Measurements from ENCODE around the gene YARS1. TPM values are rescaled to one million over a fixed set of nuclear protein-coding genes. Genes with fewer than 3 reads are reported as not detected.

Gene YARS1
- total RNA-seq, 1 experiment from 2014 or later: 194 TPM

GRCh38 chr1:32769524-32770220 lies 47.5 kb downstream of the YARS1 start:
- peaks cover 12 to 55% (median 50%) of the 10 kb centered on the region in 3 experiments for H3K36me3 Mint-ChIP-seq (ENCODE audit: insufficient read depth in 1 of 3, low read depth in 3 of 3)
- Histone ChIP-seq H2AFZ (ENCODE audit: low read length) (no peak overlapping the region), H4K8ac (replicated peaks; ENCODE audit: insufficient read length, low read depth, low read length) (no peak overlapping the region), H3K56ac (ENCODE audit: insufficient read length, low read depth, low read length) (no peak overlapping the region), H3K79me2 (ENCODE audit: insufficient read depth, low read length) (peaks cover 5% of the 10 kb centered on the region; the same call in 1 of the 2 replicates), H2BK5ac (ENCODE audit: insufficient read length, low read length) (no peak overlapping the region), H3K4me1 (ENCODE audit: insufficient read depth, low read length) (no peaks in the 10 kb centered on the region; the same call in 1 of the 2 replicates), H3K79me1 (ENCODE audit: insufficient read depth, low read depth, low read length, poor library complexity, severe bottlenecking) (no peaks in the 10 kb centered on the region), H4K20me1 (ENCODE audit: control insufficient read depth, insufficient read depth, insufficient read length) (no peaks in the 10 kb centered on the region), H2BK12ac (ENCODE audit: insufficient read length, low read depth, low read length) (no peak overlapping the region), H3T11ph (ENCODE audit: low read length) (no peak overlapping the region), H3K23ac (ENCODE audit: insufficient read length, low read depth, low read length) (no peak overlapping the region), H2BK15ac (ENCODE audit: low read depth, low read length) (no peak overlapping the region), H3K27me3 (ENCODE audit: insufficient read depth, low read length) (no peaks in the 10 kb centered on the region), H3K4ac (ENCODE audit: low read depth, low read length) (no peak overlapping the region), H2BK120ac (ENCODE audit: low read depth, low read length, poor library complexity, severe bottlenecking) (no peak overlapping the region), H3K9ac (ENCODE audit: extremely low read depth, insufficient read length, low read length) (no peak overlapping the region), H2AK5ac (ENCODE audit: insufficient read length, low read length) (no peak overlapping the region), H4K91ac (ENCODE audit: insufficient read length, low read depth, low read length) (no peak overlapping the region), H2BK20ac (ENCODE audit: low read depth, low read length, poor library complexity, severe bottlenecking) (no peak overlapping the region), H3K23me2 (ENCODE audit: insufficient read length, low read depth, low read length, poor library complexity, severe bottlenecking) (peaks cover 10% of the 10 kb centered on the region), H3K4me2 (ENCODE audit: insufficient read depth, insufficient read length, low read length) (no peak overlapping the region), H3K9me3 (ENCODE audit: control insufficient read depth, low read depth, low read length) (no peaks in the 10 kb centered on the region), H3K14ac (ENCODE audit: insufficient read depth, low read length) (no peak overlapping the region), H4K5ac (ENCODE audit: insufficient read length, low read depth, low read length) (no peak overlapping the region), H3K27ac (ENCODE audit: insufficient read length, low read depth, low read length) (no peak overlapping the region), H3K18ac (ENCODE audit: insufficient read length, low read depth, low read length) (no peak overlapping the region)
- H3K27me3 Mint-ChIP-seq (ENCODE audit: low read depth): no peaks in the 10 kb centered on the region
- H3K4me1 Mint-ChIP-seq: peaks cover 46 to 69% of the 10 kb centered on the region in 2 experiments
- H3K9me3 Mint-ChIP-seq: no peaks in the 10 kb centered on the region
- no peak for TF ChIP-seq CTCF (conservative IDR thresholded peaks at IDR 0.05)
- WGBS (ENCODE audit: extremely low coverage, insufficient read length, low lambda C conversion rate): no CpG with 5 or more reads among the region's 32 CpGs
- H3K4me3 Mint-ChIP-seq: no peak overlapping the region; a peak in 1 of 5 replicates
- DNase-seq: no peak
- peak overlapping the region in 1 of 3 experiments; percentile 84; a peak in 1 of 7 replicates for H3K27ac Mint-ChIP-seq
